ENCODE results near the gene GABRB3.

Gene GABRB3

DNA sequence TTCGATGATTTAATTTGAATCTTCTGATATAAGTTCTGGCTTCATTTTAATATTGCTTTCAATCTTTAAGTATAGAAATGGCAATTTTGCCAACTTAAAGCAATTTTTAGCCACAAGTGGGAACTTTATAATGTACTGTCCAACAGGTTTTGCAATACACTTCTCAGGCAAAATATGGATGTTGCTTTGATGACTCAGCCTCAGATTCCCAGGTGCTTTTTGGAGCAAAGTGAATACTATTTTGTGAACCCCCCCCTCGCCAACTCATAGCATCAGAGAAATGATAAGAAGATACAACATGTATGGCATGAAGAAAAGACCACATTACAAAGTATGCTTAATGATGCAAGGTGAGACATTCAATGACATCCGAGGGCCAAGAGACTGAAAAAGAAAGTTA lies 158.1 kb downstream of the GABRB3 start:
- H3K4me3 ChIP-seq, result no peak overlapping the region
- H3K9ac ChIP-seq, result no peak overlapping the region
- TF ChIP-seq Cebpa-rat (IDR thresholded peaks at IDR 0.05), result no peak
- no peaks in the 10 kb centered on the region for H3K36me3 ChIP-seq
- no peaks in the 10 kb centered on the region for H4K20me1 ChIP-seq
- H3K27ac ChIP-seq, result no peak overlapping the region
- H3K27me3 ChIP-seq, result no peaks in the 10 kb centered on the region
- peaks cover 8 to 12% (median 11%) of the 10 kb centered on the region in 11 experiments; a peak in 21 of 22 replicates for H3K9me3 ChIP-seq (replicated peaks in 1 of 11)
- no peak overlapping the region for H3K4me2 ChIP-seq
- no peaks in the 10 kb centered on the region for H3K4me1 ChIP-seq

DNA sequence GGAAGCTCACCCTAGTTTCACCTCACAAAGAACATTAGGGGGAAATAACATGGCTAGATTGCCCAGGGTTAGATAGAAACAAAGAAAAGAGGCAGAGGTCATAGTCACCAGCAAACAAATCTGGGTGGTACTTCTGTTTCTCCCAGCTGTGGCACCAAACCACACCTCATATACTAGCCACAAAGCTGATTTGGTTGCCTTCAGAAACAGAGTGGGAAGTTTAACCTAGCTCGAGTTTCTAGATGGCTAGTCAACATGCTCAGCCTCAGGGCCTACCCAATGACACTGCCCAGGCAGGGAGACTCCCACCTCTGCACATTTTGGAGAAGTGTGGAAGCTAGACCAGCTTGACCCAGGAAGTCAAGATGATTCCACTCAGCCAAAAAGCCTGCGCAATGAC lies 174.2 kb downstream of the GABRB3 start:
- Histone ChIP-seq H3K36me3 (no peaks in the 10 kb centered on the region), H4K20me1 (no peaks in the 10 kb centered on the region), H3K4me1 (no peaks in the 10 kb centered on the region), H3K9me3 (replicated peaks in 1 of 11) (peaks cover 14 to 36% (median 27%) of the 10 kb centered on the region in 11 experiments), H3K9ac (no peak overlapping the region), H3K4me2 (no peak overlapping the region), H3K4me3 (no peak overlapping the region), H3K27ac (no peak overlapping the region), H3K27me3 (no peaks in the 10 kb centered on the region)
- TF ChIP-seq Cebpa-rat (IDR thresholded peaks at IDR 0.05), result no peak

DNA sequence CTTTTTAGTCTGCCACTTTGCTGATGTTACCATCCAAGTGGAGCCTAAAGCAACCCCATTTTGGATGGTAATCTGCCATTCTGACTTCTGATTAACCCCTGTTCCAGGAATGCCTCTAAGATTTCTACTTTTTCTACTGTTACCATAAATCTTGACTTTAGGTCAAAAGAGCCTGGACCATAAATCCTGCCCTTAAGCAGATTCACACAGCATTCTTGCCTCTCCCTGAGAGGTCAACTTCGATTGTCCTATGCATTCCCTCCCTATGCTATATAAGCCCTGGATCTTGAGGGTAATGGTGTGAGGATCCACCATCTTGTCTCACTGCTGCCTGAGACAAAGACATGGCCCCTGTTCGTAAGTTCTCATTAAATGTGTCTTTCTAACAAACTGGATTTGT lies 177.3 kb downstream of the GABRB3 start:
- H3K9ac ChIP-seq, result no peak overlapping the region
- H3K9me3 ChIP-seq (replicated peaks in 1 of 11), result peaks cover 10 to 28% (median 19%) of the 10 kb centered on the region in 11 experiments
- no peak overlapping the region for H3K4me3 ChIP-seq
- H3K36me3 ChIP-seq, result no peaks in the 10 kb centered on the region
- H4K20me1 ChIP-seq, result no peaks in the 10 kb centered on the region
- TF ChIP-seq Cebpa-rat (IDR thresholded peaks at IDR 0.05), result no peak
- H3K27ac ChIP-seq, result no peak overlapping the region
- no peaks in the 10 kb centered on the region for H3K27me3 ChIP-seq
- no peak overlapping the region for H3K4me2 ChIP-seq
- no peaks in the 10 kb centered on the region for H3K4me1 ChIP-seq

DNA sequence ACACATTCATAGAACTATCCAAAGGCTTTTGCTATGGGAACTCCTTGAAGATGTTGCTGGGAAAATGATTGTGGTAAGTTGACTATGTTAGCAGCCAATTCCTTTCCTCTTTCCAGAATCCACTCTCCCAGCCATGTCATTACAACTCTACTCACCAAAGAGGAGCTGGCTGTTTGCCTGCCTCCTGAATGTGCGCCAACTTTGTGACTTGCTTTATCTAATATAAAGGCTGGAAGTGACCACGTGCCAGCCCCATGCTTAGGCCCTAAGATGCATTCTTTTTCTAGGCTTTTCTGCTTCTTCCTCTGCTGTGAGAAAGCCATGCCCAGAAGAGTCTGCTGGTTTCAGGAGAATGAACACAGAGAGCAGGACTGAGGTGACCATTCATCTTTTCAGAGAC lies 182.2 kb downstream of the GABRB3 start:
- no peak for TF ChIP-seq Cebpa-rat (IDR thresholded peaks at IDR 0.05)
- Histone ChIP-seq H3K4me2 (no peak overlapping the region), H3K4me3 (no peak overlapping the region), H3K9ac (no peak overlapping the region), H3K9me3 (replicated peaks in 1 of 11) (no peaks in the 10 kb centered on the region), H3K27me3 (no peaks in the 10 kb centered on the region), H4K20me1 (no peaks in the 10 kb centered on the region), H3K27ac (no peak overlapping the region), H3K4me1 (no peaks in the 10 kb centered on the region), H3K36me3 (no peaks in the 10 kb centered on the region)

DNA sequence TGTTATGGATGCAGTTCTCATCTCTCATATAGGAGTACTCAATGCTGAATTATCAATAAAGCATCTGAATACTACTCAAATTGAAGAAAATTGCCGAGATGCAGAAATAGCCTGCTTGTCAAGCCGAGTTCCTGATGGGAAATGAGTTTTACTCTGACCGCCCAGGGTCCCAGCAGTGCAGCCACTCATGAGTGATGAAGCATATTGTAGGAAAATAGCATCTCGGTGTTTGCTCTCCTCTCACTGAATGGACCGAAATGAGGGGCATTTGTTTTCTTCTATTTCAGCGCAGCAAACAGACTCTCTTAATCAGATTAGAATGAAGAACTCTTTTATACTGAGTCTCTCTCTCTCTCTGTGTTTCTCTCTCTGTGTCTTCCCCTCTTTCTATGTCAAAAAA lies 190.0 kb downstream of the GABRB3 start:
- TF ChIP-seq Cebpa-rat (IDR thresholded peaks at IDR 0.05), result no peak
- Histone ChIP-seq H3K27me3 (no peaks in the 10 kb centered on the region), H4K20me1 (no peaks in the 10 kb centered on the region), H3K36me3 (no peaks in the 10 kb centered on the region), H3K4me1 (no peaks in the 10 kb centered on the region), H3K9me3 (replicated peaks in 1 of 11) (no peaks in the 10 kb centered on the region), H3K4me3 (no peak overlapping the region), H3K4me2 (no peak overlapping the region), H3K27ac (no peak overlapping the region), H3K9ac (no peak overlapping the region)

DNA sequence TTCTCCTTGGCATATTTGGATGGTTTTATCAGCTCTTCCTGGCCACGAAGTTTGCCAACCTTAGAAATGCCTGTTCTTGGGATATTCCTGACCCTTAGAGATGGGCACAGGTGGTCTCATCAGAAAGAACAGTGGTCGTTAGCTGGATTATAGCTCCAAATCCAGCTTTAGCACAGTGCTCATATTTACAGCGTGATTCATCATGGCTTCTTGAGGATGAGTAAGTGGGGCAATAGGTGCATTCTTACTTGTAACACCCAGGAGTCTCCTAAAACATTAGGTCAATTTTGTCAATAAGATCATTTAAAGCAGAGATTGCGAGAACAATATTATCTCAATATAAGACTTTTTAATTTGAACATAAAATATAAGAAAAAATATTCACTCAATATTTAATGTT lies 191.9 kb downstream of the GABRB3 start:
- Histone ChIP-seq H3K27me3 (no peaks in the 10 kb centered on the region), H3K36me3 (no peaks in the 10 kb centered on the region), H3K9me3 (replicated peaks in 1 of 11) (no peaks in the 10 kb centered on the region), H3K9ac (no peak overlapping the region), H3K4me3 (no peak overlapping the region), H3K27ac (no peak overlapping the region), H4K20me1 (no peaks in the 10 kb centered on the region), H3K4me1 (no peaks in the 10 kb centered on the region), H3K4me2 (no peak overlapping the region)
- no peak for TF ChIP-seq Cebpa-rat (IDR thresholded peaks at IDR 0.05)

DNA sequence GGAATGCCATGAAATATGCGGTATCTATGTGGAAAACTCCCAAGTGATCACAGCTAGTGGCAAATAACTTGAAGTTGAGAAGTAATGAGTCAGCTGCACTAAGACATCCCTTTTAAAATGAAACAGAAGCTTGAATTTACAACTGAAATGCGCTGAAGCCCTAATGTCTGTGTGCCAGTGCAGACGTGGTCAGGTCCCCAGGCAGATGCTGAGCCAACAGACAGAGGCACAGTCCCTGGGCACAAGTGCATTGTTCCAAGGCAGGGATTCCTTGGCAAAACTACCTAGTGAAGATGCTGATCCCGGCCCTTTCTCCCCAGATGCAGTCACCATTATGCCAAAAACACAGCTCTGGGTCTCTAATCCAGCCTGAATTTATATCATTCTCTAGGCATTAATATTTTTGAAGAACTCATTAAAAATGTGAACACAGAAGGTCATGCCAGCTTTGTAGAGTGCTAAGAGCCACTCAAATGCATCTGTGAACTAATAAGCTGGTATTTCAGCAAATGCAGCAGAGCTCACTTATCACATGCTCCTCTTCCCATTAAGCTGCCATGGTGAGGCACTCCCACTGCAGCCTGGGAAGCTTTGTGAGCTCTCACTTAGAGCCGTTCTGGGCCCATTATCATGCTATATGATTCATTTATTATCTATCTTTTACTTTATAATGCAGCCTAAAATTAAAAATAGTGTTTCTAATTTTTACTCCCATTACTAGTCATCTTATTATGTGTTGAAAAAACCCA lies 200.1 kb downstream of the GABRB3 start:
- no peaks in the 10 kb centered on the region for H4K20me1 ChIP-seq
- no peaks in the 10 kb centered on the region for H3K36me3 ChIP-seq
- H3K4me2 ChIP-seq, result no peak overlapping the region
- H3K27ac ChIP-seq, result no peak overlapping the region
- H3K27me3 ChIP-seq, result no peaks in the 10 kb centered on the region
- H3K9me3 ChIP-seq (replicated peaks in 1 of 11), result no peaks in the 10 kb centered on the region
- H3K9ac ChIP-seq, result no peak overlapping the region
- no peaks in the 10 kb centered on the region for H3K4me1 ChIP-seq
- H3K4me3 ChIP-seq, result no peak overlapping the region
- no peak for TF ChIP-seq Cebpa-rat (IDR thresholded peaks at IDR 0.05)

DNA sequence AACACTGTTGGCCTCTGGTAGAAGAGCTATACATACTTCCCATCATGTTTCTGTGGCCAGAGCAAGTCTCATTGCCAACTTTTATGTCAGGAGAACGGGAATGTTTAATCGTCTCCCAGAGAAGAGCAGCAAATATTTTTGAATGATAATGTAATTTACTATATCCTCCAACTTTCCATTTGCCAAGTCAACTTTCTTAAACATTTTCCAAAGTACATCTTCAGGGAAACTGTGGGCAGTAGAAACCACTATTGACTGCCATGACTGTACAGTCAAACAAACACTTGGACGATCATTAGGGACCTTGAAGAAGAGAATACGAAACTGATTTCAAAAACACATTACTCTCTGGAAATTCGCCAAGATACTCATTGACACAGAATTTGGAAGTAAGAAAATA lies 201.5 kb downstream of the GABRB3 start:
- no peaks in the 10 kb centered on the region for H4K20me1 ChIP-seq
- H3K4me1 ChIP-seq, result no peaks in the 10 kb centered on the region
- no peaks in the 10 kb centered on the region for H3K9me3 ChIP-seq (replicated peaks in 1 of 11)
- no peak overlapping the region for H3K27ac ChIP-seq
- no peak overlapping the region for H3K4me2 ChIP-seq
- no peak overlapping the region for H3K4me3 ChIP-seq
- no peak overlapping the region for H3K9ac ChIP-seq
- no peak for TF ChIP-seq Cebpa-rat (IDR thresholded peaks at IDR 0.05)
- H3K36me3 ChIP-seq, result no peaks in the 10 kb centered on the region
- H3K27me3 ChIP-seq, result no peaks in the 10 kb centered on the region

DNA sequence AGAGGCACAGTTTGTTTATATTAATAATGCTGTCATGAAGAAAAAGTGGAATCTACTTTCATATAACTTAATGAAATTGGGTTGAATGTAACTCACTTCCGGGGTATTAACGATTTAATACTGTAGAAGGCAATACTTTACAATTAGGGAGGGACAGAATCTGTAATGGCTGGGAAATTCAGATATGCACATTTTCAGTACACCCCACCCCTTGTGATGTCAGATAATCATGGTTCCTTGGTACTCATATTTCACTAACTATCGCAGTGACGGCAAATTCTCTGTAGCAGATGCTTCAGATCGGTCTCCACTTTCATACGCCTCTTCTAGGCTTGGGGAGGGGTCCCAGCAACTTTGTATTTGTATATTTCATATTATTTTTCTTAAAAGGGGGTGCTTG lies 207.3 kb downstream of the GABRB3 start:
- H3K27me3 ChIP-seq, result no peaks in the 10 kb centered on the region
- no peaks in the 10 kb centered on the region for H4K20me1 ChIP-seq
- no peaks in the 10 kb centered on the region for H3K36me3 ChIP-seq
- H3K4me1 ChIP-seq, result peaks cover 0 to 8% (median 6%) of the 10 kb centered on the region in 10 experiments; a peak in 8 of 20 replicates
- H3K27ac ChIP-seq, result no peak overlapping the region
- TF ChIP-seq Cebpa-rat (IDR thresholded peaks at IDR 0.05), result no peak
- H3K9me3 ChIP-seq (replicated peaks in 1 of 11), result no peaks in the 10 kb centered on the region
- H3K4me2 ChIP-seq, result no peak overlapping the region
- no peak overlapping the region for H3K4me3 ChIP-seq
- no peak overlapping the region for H3K9ac ChIP-seq

DNA sequence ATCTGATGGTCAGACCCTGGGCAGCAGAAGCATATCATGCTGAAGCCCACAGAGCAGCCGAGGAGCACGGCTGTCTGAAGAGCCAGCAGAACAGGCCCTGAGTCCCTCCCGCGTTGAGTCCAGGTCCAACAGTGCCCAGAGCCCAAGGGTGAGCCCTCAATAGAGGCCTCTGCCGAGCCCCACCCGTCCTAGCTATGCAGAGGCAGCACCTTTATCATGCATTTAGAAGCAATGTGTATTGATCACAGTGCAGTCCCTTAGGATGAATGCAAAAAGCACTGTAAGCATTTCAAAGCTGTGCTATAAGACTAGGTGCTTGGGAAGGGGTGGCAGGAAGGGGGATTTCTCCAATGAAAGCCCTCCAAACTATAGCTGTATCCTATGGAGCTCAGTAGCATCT lies 208.5 kb downstream of the GABRB3 start:
- H4K20me1 ChIP-seq, result no peaks in the 10 kb centered on the region
- no peak overlapping the region for H3K4me2 ChIP-seq
- no peaks in the 10 kb centered on the region for H3K27me3 ChIP-seq
- H3K27ac ChIP-seq, result no peak overlapping the region
- peaks cover 0 to 8% (median 6%) of the 10 kb centered on the region in 10 experiments; a peak in 8 of 20 replicates for H3K4me1 ChIP-seq
- no peak overlapping the region for H3K9ac ChIP-seq
- no peaks in the 10 kb centered on the region for H3K36me3 ChIP-seq
- H3K4me3 ChIP-seq, result no peak overlapping the region
- TF ChIP-seq Cebpa-rat (IDR thresholded peaks at IDR 0.05), result no peak
- no peaks in the 10 kb centered on the region for H3K9me3 ChIP-seq (replicated peaks in 1 of 11)
